Fibroblast of the aortic adventitia (primary cell): Measurements from ENCODE around the gene PDE3B. TPM values are rescaled to one million over a fixed set of nuclear protein-coding genes. Genes with fewer than 3 reads are reported as not detected.

ENCODE experiments used
- DNase-seq: peaks from one replicate; pipeline ENCODE4 v3.0.0-alpha.2; 2010; ENCODE audit warnings: low read depth
- H3K4me3 ChIP-seq: 2 replicates; pipeline ENCODE4 v1.5.1; 2011; ENCODE audit warnings: low read depth, mild to moderate bottlenecking, control low read depth, low read length, moderate library complexity
- CTCF ChIP-seq: IDR thresholded peaks from 2 replicates; pipeline ENCODE4 v1.5.1; 2011; ENCODE audit warnings: mild to moderate bottlenecking, low read length, control low read depth, inconsistent platforms; ENCODE audit not compliant: insufficient read depth
- total RNA-seq: library from RNA; depleted of rRNA; stranded (reverse); fragments of >200 nt; gene quantifications from 2 replicates; pipeline ENCODE4 v1.2.3, GENCODE V29; 2012; ENCODE audit warnings: low replicate concordance

PDE3B gene
- total RNA-seq, 1 donor, result 2.8 TPM

- no peak for TF ChIP-seq CTCF
- H3K4me3 ChIP-seq, result no peak overlapping the region
- no peak for DNase-seq
Observed at GRCh38 chr11:14812757-14813156, 169.2 kb downstream of the PDE3B start.

- no peak for DNase-seq
- H3K4me3 ChIP-seq, result no peak overlapping the region
- no peak for TF ChIP-seq CTCF
Observed at GRCh38 chr11:14813516-14813915, 169.9 kb downstream of the PDE3B start.

- no peak for DNase-seq
- no peak for TF ChIP-seq CTCF
- no peak overlapping the region for H3K4me3 ChIP-seq
Observed at GRCh38 chr11:14818779-14819178, 175.2 kb downstream of the PDE3B start.

- no peak for DNase-seq
- no peak for TF ChIP-seq CTCF
Observed at GRCh38 chr11:14819596-14819995, 176.0 kb downstream of the PDE3B start.

GRCh38 chr11:14821031-14821430 is 177.4 kb downstream of the PDE3B start:
- TF ChIP-seq CTCF, result no peak
- DNase-seq, result no peak
- no peak overlapping the region for H3K4me3 ChIP-seq

More at GRCh38 chr11:14819596-14819995, 176.0 kb downstream of the PDE3B start:
- H3K4me3 ChIP-seq, result no peak overlapping the region

- H3K4me3 ChIP-seq, result no peak overlapping the region
- no peak for DNase-seq
- no peak for TF ChIP-seq CTCF
Observed at GRCh38 chr11:14826600-14826999, 183.0 kb downstream of the PDE3B start.
